MM.1S (cell line): Measurements from ENCODE around the gene FGFR2.

Experiments
- EZH2 ChIP-seq: fragments of 300-600 bp; sonication (generic); optimal IDR thresholded peaks from 2 replicates; pipeline ENCODE3; 2017; ENCODE audit warnings: low read depth, mild to moderate bottlenecking, antibody characterized with exemption, low read length, mixed read lengths
- TF ChIP-seq, protein P1 (sequence below): fragments of 300-600 bp; sonication (generic); IDR thresholded peaks from 2 replicates; pipeline ENCODE4 v1.5.1; 2016; ENCODE audit warnings: antibody characterized with exemption, low read length, mixed read lengths

DNA sequence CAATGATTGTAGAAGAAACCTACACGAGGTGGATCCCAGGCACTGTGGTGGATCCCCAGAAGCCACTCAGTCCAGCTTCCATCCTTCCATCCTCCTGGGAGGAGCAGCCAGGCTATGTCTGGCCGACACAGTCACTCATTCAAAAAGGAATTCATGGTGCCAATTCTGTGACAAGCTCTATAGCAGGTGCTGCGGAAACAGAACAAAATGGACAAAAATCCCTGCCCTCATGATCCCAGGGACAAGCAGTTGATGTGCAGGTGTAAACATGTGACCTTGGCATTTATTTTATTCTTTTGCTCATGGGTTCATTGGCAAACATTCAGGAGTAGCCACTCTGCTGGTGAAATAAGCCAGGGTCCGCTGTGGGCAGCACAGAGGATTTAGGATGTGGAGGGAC is 49.2 kb upstream of the FGFR2 start:
- TF ChIP-seq, protein P1, sequence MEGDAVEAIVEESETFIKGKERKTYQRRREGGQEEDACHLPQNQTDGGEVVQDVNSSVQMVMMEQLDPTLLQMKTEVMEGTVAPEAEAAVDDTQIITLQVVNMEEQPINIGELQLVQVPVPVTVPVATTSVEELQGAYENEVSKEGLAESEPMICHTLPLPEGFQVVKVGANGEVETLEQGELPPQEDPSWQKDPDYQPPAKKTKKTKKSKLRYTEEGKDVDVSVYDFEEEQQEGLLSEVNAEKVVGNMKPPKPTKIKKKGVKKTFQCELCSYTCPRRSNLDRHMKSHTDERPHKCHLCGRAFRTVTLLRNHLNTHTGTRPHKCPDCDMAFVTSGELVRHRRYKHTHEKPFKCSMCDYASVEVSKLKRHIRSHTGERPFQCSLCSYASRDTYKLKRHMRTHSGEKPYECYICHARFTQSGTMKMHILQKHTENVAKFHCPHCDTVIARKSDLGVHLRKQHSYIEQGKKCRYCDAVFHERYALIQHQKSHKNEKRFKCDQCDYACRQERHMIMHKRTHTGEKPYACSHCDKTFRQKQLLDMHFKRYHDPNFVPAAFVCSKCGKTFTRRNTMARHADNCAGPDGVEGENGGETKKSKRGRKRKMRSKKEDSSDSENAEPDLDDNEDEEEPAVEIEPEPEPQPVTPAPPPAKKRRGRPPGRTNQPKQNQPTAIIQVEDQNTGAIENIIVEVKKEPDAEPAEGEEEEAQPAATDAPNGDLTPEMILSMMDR: no peak
- no peak for TF ChIP-seq EZH2
